Kidney glomerular epithelial cell (primary cell): ENCODE measurements around the gene FAM187B.
"Not testable (repeated sequence)": the region's sequence is repeated elsewhere in the genome, so short reads cannot be mapped to it uniquely, and the experiment has no call there.

ENCODE experiments used
- DNase-seq: peaks from one replicate; lab custom pipeline; 2025; lab: John Stamatoyannopoulos, UW

Gene FAM187B

DNA sequence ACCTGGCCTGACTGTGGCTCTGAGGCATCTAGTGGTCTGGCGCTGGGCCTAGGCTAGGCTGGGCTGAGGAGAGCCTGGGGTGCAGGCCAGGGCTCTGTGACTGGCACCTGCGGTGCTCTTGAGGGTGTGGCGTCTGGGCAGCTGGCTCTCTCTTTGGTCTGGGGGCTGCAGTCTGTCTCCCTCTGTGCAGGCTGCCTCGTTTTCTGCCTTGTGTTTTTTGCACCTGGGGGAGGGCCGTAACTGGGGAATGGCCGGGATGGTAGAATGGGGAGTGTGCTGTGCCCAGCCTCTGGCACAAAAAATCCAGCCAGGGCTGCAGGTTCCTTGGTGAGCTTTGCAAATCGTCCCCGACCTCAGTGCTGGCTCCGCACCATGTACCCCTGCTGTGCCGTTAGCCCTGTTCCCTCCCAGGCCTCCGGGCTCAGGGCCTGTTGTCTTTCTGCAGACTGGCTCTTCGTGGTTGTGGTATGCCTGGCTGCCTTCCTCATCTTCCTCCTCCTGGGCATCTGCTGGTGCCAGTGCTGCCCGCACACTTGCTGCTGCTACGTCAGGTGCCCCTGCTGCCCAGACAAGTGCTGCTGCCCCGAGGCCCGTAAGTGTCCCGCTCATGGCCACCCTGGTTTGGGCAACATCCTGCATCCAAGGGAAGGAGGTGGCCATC is 33.7 kb upstream of the FAM187B start:
- DNase-seq, result no peak

DNA sequence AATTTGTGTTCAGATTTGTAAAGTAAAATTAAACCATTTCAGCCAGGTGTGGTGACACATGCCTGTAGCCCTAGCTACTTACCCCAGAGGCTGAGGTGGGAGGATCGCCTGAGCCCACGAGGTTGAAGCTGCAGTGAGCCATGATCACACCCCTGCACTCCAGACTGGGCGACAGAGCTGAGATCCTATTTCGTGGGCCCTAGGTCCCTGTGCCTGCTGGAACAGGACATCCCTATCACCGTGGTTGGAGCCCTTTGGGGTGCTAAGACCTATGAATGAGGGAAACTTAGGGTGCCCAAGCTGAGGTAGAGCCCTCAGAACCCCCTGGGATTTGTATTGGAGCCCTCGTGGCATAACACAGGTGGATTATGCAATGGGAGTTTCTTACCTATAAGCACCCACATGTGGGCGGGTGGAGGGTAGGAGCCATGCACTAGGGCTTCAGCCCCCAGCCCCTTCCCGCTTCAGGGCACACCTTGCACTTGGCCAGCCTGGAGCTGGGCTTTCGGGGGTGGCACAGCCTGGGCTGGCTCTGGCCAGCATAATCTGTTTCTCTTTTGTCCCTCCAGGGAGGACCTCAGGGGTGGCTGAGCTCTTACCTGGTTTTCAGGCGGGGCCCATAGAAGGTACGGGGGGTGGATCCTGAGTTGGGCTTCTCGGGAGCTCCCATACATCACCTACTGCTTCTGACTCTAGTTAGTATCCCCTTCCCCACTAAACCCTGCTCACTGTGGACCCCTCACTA is 33.0 kb upstream of the FAM187B start:
- DNase-seq, result no peak

DNA sequence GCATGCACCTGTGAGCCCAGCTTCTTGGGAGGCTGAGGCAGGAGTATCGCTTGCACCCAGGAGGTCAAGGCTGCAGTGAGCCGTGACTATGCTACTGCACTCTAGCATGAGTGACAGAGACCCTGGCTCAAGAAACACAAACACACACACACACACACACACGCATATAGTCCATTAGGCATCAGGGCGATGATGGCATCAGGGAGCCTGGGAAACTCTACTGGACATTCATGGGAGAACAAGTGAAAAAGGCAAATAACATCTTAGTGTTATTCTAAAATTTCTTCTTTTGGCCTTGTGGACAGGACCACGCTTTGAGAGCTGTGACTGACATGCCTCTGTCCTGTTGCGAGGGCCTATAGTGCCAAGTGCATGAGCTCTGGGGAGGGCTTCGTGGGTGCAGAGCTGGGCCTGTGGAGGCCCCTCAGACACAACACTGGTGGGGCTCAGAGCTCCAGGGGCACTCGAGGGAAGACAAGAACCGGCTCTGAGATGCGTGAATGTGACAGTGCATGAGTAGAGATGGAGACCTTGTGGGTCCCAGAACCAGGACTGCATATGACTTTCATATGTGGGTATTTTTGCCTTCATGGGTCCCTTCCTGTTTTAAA is 32.3 kb upstream of the FAM187B start:
- no peak for DNase-seq

DNA sequence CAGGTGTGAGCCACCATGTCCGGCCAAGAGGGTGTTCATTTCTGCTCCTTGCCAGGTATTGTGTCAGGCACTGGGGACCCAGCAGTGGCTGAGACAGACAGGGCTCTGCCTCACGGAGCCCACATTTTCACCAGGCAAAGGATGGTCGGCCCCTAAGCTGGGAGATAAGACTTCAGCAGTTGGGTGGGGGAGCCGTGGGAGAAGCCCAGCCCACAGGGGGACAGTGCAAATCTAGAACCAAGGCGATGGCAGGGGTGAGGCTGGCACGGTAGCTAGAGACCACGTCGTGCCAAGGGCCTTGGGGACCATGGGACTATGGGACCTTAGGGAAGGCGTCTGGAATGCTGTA is 28.5 kb upstream of the FAM187B start:
- DNase-seq, result no peak

DNA sequence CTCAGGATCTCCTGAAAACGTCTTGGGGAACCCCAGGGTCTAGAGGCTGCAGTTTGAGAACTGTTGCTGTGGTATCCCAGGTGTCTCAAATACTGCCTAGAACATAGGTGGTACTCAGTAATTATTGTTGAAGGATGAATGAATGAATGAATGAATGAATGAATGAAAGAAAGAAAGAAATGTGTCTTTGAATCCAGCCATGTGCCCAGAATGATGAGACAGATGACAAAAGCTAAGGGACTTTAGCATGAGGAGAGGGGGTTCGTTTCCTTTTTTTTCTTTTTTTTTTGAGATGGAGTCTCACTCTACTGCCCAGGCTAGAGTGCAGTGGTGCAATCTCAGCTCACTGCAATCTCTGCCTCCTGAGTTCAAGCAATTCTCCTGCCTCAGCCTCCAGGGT is 28.0 kb upstream of the FAM187B start:
- DNase-seq, result no peak

DNA sequence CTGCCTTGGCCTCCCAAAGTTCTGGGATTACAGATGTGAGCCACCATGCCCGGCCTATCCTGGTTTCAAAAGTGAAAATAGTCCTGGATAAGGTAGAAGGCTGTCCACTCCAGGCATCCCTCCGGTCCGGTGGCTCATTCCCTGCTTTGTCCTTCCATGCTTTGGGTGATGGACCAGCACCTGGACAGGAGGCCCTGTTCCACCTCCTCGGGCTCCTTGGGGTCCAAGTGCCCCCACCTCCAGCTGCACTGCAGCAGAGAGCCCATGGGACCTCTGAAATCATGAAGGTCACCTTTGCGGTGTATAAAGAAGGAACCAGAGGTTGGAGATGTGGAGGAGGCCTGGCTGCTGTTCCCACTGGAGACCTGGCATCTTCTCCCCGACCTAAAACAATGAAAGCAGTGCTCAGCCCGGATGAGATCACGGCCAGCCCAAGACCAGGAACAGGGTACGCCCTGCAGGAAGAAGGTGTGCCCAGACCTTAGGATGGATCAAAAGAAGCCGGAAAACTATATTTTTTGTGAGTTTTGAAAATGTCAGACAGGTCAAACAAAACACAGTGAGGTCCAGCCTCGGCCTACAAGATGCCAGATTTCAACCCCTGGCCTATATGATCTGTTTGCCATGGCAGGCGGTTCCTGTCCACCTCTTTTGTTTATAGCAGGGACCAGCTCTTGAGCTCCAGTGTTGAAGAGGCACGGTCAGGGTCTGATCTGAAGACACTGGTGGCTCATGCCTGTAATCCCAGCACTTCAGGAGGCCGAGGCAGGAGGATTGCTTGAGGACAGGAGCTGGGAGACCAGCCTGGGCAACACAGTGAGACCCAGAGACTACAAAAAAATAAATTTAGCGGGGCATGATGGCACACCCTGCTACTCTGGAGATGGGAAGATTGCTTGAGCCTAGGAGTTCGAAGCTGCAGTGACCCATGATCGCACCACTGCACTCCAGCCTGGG is 26.1 kb upstream of the FAM187B start:
- DNase-seq, result no peak

DNA sequence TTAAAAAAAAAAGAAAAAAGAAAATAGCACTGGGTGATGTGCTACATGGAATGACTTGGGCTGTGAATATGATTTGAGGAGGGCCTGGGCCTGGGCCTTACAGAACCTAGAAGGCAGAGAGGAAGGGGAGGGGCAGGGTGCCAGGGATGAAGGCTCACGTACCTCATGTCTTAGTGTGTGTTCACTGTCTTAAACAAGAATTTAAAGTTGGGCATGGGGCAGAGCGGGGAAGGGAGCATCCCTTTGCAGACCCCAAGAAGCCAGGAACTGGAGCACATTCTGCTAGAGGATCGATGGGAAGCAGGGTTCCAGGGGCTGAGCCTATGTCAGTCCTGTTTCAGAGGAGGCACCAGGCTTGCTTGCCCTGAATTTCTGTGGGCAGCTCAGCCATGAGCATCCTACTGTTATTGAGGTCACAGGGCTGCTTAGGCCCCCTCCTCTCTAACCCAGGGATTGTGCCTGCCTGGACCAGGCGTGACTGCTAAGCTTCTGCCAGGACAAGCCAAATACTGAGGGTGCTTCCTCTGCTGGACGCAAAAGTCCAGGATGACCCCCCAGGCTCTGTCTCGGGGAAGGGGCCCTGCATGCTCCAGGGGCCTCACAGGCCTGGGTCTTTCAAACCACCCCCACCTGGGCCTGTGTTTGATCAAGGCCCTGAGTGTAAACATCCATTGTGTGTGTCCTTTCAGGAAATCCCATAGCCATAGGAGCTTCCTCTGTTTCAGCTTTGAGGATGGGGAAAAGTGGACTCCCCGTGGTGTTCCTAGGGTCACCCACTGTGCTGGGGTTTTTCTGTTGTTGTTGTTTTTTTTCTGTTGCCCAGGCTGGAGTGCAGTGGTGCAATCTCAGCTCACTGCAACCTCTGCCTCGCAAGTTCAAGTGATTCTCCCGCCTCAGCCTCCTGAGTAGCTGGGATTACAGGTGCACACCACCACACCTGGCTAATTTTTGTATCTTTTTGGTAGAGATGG is 25.1 kb upstream of the FAM187B start:
- DNase-seq, result no peak

DNA sequence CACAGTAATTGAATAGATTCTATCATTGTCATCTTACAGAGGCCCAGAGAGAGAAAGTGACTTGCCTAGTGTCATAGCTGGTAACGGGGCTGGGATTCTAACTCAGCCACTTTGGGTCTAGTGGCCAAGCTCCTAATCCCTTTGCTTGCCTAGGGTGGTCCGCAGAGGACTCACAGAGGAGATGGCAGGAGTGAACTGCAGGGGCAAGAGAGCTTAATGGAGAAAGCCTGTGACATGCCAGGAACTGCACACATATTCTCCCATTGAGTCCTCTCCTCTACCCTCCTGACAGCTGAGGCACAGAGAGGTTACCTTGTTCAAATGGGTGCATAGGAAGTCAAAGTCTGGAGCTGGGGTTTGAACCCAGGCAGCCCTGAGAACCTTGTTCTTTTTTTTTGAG is 22.9 kb upstream of the FAM187B start:
- no peak for DNase-seq

DNA sequence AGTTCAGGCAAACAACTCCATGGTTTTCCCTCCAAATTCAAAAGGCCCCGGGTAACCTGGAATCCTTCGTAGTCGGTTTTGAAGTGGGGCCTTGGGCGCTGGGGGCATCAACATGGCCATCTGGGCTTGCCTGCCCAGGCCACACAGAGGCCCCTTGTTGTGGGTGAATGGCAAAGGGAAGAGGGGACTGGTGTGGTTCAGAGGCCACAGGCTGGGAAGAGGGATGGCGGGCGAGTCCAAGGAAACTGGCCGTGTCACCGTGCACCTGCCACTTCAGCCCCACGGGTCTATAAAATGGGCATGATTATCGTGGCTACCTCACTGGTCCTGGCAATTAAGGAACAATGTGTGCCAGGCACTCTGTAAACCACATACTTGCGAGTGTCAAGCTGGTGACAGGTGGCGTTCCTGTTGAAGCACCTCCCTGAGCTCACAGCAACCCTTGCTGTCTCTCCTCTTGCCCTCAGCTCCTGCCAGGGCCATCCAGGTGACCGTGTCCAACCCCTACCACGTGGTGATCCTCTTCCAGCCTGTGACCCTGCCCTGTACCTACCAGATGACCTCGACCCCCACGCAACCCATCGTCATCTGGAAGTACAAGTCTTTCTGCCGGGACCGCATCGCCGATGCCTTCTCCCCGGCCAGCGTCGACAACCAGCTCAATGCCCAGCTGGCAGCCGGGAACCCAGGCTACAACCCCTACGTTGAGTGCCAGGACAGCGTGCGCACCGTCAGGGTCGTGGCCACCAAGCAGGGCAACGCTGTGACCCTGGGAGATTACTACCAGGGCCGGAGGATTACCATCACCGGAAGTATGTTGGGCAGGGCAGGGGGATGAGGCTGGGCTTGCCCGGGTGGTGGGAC is 21.5 kb upstream of the FAM187B start:
- DNase-seq, result no peak

DNA sequence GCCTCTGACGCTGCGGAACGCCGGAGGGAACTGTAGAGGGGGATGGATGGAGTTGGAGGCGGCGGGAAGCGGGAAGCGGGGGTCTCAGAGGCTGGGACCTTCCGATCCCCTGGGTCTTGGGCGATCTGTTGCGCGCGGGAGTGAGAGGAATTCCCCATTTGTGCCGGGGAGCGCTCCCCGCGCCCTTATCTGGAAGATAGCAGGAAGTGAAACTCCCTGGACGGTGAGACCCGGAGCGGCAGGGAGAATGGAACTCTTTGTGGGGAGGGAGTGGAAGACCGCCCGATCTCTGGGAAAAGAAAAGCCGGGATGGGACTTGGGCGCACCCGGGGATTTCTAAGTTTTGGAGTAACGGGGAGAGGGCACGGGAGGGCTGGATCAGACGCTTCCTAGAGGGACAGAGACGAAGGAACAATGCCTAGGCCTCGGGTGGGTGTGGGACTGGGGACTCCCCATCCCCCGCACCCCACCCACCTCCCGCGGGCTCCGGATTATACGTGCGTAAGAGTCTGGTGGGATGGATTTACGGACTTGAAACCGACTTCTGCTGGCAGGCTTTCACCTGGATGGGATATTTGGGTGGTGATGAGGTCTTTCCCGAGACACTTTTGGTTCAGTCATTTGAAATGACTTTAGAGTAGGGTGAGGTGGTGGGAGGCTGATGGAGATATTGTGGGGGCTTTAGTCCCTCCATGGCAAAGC is 20.8 kb upstream of the FAM187B start:
- DNase-seq, result no peak

DNA sequence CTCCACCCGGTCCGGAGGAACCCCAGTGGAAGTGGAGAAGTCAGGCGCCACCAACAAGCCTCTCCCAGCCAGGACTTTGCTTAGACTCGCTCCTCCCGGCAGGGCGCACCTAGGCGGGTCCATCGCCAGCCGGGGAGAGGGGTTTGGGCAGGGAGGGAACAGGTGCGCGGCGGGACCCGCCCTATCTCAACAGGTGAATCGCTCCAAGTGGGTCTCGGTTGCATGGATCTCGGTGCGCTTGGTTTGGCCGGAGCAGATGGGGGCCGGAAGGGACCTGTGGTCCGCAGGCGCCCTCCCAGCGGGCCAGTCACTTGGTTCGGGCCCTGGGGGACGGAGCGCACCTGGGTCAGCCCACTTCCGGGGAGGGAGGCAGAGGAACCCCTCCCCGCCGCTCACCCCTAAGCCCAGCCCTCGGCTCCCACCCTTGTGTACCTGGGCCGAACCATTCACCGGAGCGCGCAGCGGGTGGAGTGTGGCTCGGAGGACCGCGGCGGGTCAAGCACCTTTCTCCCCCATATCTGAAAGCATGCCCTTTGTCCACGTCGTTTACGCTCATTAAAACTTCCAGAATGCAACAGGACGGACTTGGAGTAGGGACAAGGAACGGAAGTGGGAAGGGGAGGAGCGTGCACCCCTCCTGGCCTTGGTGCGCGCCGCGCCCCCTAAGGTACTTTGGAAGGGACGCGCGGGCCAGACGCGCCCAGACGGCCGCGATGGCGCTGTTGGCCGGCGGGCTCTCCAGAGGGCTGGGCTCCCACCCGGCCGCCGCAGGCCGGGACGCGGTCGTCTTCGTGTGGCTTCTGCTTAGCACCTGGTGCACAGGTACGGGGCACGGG is 20.0 kb upstream of the FAM187B start, which contains the start of gene LSR:
TSS of gene LSR (plus strand) at position 693 of the 836 bp plus-strand sequence. CDS start at position 714, 21 bp downstream.
- peak; percentile 83 for DNase-seq

DNA sequence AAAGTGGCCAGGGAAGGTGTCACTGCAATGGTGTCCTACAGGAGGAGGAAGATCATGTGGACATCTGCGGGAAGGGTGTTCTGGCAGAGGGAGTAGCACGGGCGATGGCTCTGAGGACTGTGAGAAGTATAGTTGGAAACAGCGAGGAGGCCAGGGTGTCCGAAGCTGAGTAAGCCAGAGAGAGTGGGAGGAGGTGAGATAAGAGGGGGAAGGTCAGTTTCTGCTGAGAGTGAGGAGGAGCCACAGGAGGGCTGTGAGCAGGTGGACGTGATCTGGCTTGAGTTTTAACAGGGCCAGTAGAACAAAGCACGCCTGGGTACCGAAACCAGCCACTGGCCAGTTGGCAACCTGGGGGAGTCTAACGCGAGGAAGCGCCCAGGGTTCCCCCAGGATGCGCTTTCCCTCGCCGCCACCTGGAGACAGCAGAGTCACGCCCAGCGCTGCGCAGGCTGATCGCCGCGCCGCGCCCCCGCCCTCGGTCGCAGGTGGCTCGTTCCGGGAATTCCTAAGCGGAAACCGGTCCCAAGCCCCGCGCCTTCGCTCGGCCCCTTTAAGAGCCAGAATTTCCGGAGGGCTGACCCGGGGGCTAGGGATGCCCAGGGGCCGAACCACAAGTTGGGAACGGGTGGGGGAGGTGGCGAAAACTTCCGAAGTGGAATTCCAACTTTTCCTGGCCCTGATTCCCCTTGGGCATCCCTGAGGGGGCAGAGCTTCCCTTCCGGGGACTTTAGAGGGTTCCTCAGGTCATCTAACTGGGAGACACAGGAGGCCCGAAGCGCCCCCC is 19.2 kb upstream of the FAM187B start:
- DNase-seq, result peak; percentile 83

DNA sequence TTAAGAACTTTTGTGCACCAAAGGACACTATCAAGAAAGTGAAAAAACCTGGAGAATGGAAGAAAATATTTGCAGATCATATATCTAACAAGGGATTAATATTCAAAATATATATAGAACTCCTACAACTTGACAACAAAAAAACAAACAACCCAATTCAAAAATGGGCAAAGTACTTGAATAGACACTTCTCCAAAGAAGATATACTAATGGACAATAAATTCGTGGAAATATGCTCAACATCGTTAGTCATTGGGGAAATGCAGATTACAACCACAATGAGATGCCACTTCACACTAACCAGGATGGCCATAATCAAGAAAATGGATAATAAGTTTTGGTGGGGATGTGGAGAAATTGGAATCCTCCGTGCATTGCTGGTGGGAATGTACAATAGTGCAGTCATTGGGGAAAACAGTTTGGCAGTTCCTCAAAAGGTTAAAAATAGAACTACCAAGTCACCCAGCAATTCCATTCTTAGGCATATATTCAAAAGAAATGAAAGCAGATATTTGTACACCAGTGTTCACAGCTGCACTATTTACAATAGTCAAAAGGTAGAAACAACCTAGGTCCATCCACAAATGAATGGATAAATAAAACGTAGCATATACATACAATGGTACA is 18.0 kb upstream of the FAM187B start:
- DNase-seq, result no peak

DNA sequence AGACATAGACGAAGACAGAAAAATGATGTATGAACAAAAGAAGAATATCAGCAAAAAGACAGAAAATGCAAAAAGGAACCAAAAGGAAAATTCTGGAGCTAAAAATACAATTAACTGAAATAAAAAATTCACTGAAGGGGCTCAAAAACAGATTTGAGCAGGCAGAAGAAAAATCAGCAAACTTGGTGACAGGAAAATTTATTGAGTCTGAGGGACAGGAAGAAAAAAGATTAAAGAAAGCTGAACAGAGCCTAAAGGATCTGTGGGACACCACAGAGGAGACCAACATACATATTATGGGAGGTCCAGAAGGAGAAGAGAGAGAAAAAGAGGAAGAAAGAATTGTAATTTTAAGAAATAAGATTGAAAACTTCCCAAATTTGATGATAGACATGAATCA is 12.9 kb upstream of the FAM187B start:
- DNase-seq, result no peak

DNA sequence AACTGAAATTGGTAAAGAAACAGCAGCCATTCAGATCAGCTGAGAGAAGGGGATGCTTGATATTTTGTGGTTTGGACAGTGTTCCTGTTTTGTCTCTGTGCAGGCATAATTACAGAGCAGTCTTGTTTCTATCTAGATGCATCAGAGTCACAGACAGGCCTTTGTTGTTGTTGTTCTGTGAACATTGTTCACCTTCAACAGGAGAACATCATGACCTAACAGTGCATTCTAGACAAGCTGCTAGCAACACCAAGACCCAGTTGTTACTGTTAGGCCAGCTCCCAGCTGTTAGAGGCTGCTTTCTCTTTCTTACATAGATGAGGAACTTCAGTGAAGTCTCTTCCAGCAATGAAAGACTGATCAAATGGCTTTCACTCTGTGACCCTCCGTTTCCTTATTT is 11.8 kb upstream of the FAM187B start:
- no peak for DNase-seq

DNA sequence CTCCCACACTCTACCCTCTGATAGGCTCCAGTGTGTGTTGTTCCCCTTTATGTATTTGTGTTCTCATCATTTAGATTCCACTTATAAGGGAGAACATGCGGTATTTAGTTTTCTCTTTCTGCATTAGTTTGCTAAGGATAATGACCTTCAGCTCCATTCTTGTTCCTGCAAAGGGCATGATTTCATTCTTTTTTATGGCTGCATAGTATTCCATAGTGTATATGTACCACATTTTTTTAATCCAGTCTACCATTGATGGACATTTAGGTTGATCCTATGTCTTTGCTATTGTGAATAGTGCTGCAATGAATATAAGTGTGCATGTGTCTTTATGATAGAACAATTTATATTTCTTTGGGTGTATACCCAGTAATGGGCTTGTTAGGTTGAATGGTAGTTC is 11.1 kb upstream of the FAM187B start:
- not testable (repeated sequence) for DNase-seq
